ENCODE results near the gene IL18BP.

DNA sequence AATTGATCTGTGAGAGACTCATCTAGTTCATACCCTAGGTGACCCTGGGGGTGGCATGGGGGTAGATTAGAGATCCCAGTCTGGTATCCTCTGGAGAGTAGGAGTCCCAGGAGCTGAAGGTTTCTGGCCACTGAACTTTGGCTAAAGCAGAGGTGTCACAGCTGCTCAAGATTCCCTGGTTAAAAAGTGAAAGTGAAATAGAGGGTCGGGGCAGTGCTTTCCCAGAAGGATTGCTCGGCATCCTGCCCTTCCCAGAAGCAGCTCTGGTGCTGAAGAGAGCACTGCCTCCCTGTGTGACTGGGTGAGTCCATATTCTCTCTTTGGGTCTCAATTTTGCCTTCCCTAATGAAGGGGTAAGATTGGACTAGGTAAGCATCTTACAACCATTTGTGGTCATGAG, 653 bp downstream of the IL18BP start:
- TF ChIP-seq, protein P1, sequence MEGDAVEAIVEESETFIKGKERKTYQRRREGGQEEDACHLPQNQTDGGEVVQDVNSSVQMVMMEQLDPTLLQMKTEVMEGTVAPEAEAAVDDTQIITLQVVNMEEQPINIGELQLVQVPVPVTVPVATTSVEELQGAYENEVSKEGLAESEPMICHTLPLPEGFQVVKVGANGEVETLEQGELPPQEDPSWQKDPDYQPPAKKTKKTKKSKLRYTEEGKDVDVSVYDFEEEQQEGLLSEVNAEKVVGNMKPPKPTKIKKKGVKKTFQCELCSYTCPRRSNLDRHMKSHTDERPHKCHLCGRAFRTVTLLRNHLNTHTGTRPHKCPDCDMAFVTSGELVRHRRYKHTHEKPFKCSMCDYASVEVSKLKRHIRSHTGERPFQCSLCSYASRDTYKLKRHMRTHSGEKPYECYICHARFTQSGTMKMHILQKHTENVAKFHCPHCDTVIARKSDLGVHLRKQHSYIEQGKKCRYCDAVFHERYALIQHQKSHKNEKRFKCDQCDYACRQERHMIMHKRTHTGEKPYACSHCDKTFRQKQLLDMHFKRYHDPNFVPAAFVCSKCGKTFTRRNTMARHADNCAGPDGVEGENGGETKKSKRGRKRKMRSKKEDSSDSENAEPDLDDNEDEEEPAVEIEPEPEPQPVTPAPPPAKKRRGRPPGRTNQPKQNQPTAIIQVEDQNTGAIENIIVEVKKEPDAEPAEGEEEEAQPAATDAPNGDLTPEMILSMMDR (IDR thresholded peaks at IDR 0.05), result no peak
- no peak for TF ChIP-seq POLR2A (IDR thresholded peaks at IDR 0.05)
